H9 (cell line): Measurements from ENCODE around the gene C10orf62. TPM values are rescaled to one million over a fixed set of nuclear protein-coding genes. Genes with fewer than 3 reads are reported as not detected.

Source experiments
- DNase-seq: peaks from one replicate; pipeline ENCODE4 v3.0.0-alpha.2; 2017
- H2AFZ ChIP-seq: one replicate; pipeline ENCODE4 v1.6.1; 2013; ENCODE audit warnings: mild to moderate bottlenecking, low read length, control low read depth, moderate library complexity
- H2AK5ac ChIP-seq: 2 replicates; pipeline ENCODE4 v1.6.1; 2013; ENCODE audit warnings: low read length, control low read depth, mixed read lengths; ENCODE audit not compliant: insufficient read length
- H2BK120ac ChIP-seq: one replicate; pipeline ENCODE4 v1.6.1; 2013; ENCODE audit warnings: low read depth, mild to moderate bottlenecking, low read length, control low read depth, inconsistent platforms; ENCODE audit not compliant: poor library complexity, severe bottlenecking
- H2BK12ac ChIP-seq: 2 replicates; pipeline ENCODE4 v1.6.1; 2013; ENCODE audit warnings: low read length, control low read depth, mixed read lengths, low read depth; ENCODE audit not compliant: insufficient read length
- H2BK15ac ChIP-seq: 2 replicates; pipeline ENCODE4 v1.6.1; 2013; ENCODE audit warnings: low read depth, low read length, control low read depth
- H2BK20ac ChIP-seq: one replicate; pipeline ENCODE4 v1.6.1; 2013; ENCODE audit warnings: low read depth, mild to moderate bottlenecking, low read length, control low read depth, inconsistent platforms; ENCODE audit not compliant: poor library complexity, severe bottlenecking
- H2BK5ac ChIP-seq: 2 replicates; pipeline ENCODE4 v1.6.1; 2013; ENCODE audit warnings: low read length, control low read depth, mixed read lengths; ENCODE audit not compliant: insufficient read length
- H3K14ac ChIP-seq: 2 replicates; pipeline ENCODE4 v1.6.1; 2013; ENCODE audit warnings: low read length, control low read depth; ENCODE audit not compliant: insufficient read depth
- H3K18ac ChIP-seq: 2 replicates; pipeline ENCODE4 v1.6.1; 2013; ENCODE audit warnings: low read depth, mild to moderate bottlenecking, mixed read lengths, low read length, control low read depth; ENCODE audit not compliant: insufficient read length
- H3K23ac ChIP-seq: 2 replicates; pipeline ENCODE4 v1.6.1; 2013; ENCODE audit warnings: low read length, control low read depth, mixed read lengths, low read depth; ENCODE audit not compliant: insufficient read length
- H3K23me2 ChIP-seq: 2 replicates; pipeline ENCODE4 v1.6.1; 2013; ENCODE audit warnings: low read depth, mild to moderate bottlenecking, mixed read lengths, low read length, control low read depth; ENCODE audit not compliant: insufficient read length, poor library complexity, severe bottlenecking
- H3K27ac ChIP-seq: 2 replicates; pipeline ENCODE4 v1.5.1; 2013; ENCODE audit warnings: low read length, control low read depth, mixed read lengths, low read depth; ENCODE audit not compliant: insufficient read length
- H3K27me3 ChIP-seq: 2 replicates; pipeline ENCODE4 v1.6.1; 2013; ENCODE audit warnings: low read length, control low read depth, inconsistent platforms; ENCODE audit not compliant: insufficient read depth
- H3K4ac ChIP-seq: 2 replicates; pipeline ENCODE4 v1.6.1; 2013; ENCODE audit warnings: low read depth, mild to moderate bottlenecking, control low read depth, inconsistent platforms, low read length, moderate library complexity
- H3K4me1 ChIP-seq: 2 replicates; pipeline ENCODE4 v1.6.1; 2013; ENCODE audit warnings: low read length, control low read depth, inconsistent platforms; ENCODE audit not compliant: insufficient read depth
- H3K4me2 ChIP-seq: 2 replicates; pipeline ENCODE4 v1.6.1; 2013; ENCODE audit warnings: low read length, control low read depth, mixed read lengths; ENCODE audit not compliant: insufficient read length, insufficient read depth
- H3K56ac ChIP-seq: 2 replicates; pipeline ENCODE4 v1.6.1; 2013; ENCODE audit warnings: low read depth, mild to moderate bottlenecking, mixed read lengths, low read length, control low read depth; ENCODE audit not compliant: insufficient read length
- H3K79me1 ChIP-seq: 2 replicates; pipeline ENCODE4 v1.6.1; 2013; ENCODE audit warnings: low read depth, mild to moderate bottlenecking, moderate library complexity, low read length, control low read depth, inconsistent platforms; ENCODE audit not compliant: insufficient read depth, poor library complexity, severe bottlenecking
- H3K79me2 ChIP-seq: 2 replicates; pipeline ENCODE4 v1.6.1; 2013; ENCODE audit warnings: low read length, control low read depth, inconsistent platforms; ENCODE audit not compliant: insufficient read depth
- H3K9ac ChIP-seq: 2 replicates; pipeline ENCODE4 v1.6.1; 2013; ENCODE audit warnings: low read length, control low read depth, mixed read lengths; ENCODE audit not compliant: insufficient read length; ENCODE audit errors: extremely low read depth
- H3K9me3 ChIP-seq: one replicate; pipeline ENCODE4 v1.6.1; 2013; ENCODE audit warnings: low read depth, low read length, inconsistent platforms; ENCODE audit not compliant: control insufficient read depth
- H3T11ph ChIP-seq: one replicate; pipeline ENCODE4 v1.6.1; 2013; ENCODE audit warnings: mild to moderate bottlenecking, low read length, control low read depth, inconsistent platforms
- H4K20me1 ChIP-seq: one replicate; pipeline ENCODE4 v1.6.1; 2013; ENCODE audit not compliant: control insufficient read depth, insufficient read length, insufficient read depth
- H4K5ac ChIP-seq: 2 replicates; pipeline ENCODE4 v1.6.1; 2013; ENCODE audit warnings: low read depth, mild to moderate bottlenecking, mixed read lengths, low read length, control low read depth; ENCODE audit not compliant: insufficient read length
- H4K8ac ChIP-seq: replicated peaks from 2 replicates; pipeline ENCODE4 v1.6.1; 2013; ENCODE audit warnings: low read length, control low read depth, mixed read lengths, low read depth; ENCODE audit not compliant: insufficient read length
- H4K91ac ChIP-seq: 2 replicates; pipeline ENCODE4 v1.6.1; 2013; ENCODE audit warnings: low read depth, mild to moderate bottlenecking, moderate library complexity, mixed read lengths, low read length, control low read depth; ENCODE audit not compliant: insufficient read length
- H3K27ac Mint-ChIP-seq, 3 experiments: 2 replicates in 2 of 3; 3 replicates in 1 of 3; pipeline ENCODE4 v1.8.0; 2020 to 2021; ENCODE audit warnings: mixed read lengths in 3 of 3, mild to moderate bottlenecking in 1 of 3, moderate library complexity in 1 of 3
- H3K27me3 Mint-ChIP-seq: 2 replicates; pipeline ENCODE4 v1.8.0; 2021; ENCODE audit warnings: low read depth, mild to moderate bottlenecking, moderate library complexity, mixed read lengths
- H3K36me3 Mint-ChIP-seq, 3 experiments: 2 replicates in 2 of 3; 3 replicates in 1 of 3; pipeline ENCODE4 v1.8.0; 2020 to 2021; ENCODE audit warnings: low read depth in 3 of 3, mixed read lengths in 3 of 3; ENCODE audit not compliant: insufficient read depth in 1 of 3
- H3K4me1 Mint-ChIP-seq, 2 experiments: 2 replicates each; pipeline ENCODE4 v1.8.0; 2020; ENCODE audit warnings: mixed read lengths in 2 of 2
- H3K4me3 Mint-ChIP-seq, 2 experiments: 2 replicates in 1 of 2; 3 replicates in 1 of 2; pipeline ENCODE4 v1.8.0; 2020 to 2021; ENCODE audit warnings: mild to moderate bottlenecking in 2 of 2, mixed read lengths in 2 of 2, moderate library complexity in 1 of 2
- H3K9me3 Mint-ChIP-seq, 2 experiments: 2 replicates in 1 of 2; 3 replicates in 1 of 2; pipeline ENCODE4 v1.8.0; 2020; ENCODE audit warnings: mild to moderate bottlenecking in 2 of 2, mixed read lengths in 2 of 2, moderate library complexity in 1 of 2
- WGBS: extraction: QIAGEN DNeasy Blood & Tissue Kit; methylation state at CpG from one replicate; pipeline ENCODE4 v1.1.7; 2013; ENCODE audit warnings: missing lambda C conversion rate, low lambda C conversion rate, mixed read lengths; ENCODE audit not compliant: insufficient read length; ENCODE audit errors: extremely low coverage; 5-methylcytosine and 5-hydroxymethylcytosine counted together
- total RNA-seq: library from RNA; stranded (reverse); gene quantifications from 2 replicates; pipeline ENCODE4 v1.2.1, GENCODE V29; 2021
- TF ChIP-seq, protein P1 (sequence below): fragments of 200-600 bp; sonication (generic); conservative IDR thresholded peaks from 3 replicates; pipeline ENCODE4 v1.8.0; 2021; ENCODE audit warnings: antibody characterized with exemption, mild to moderate bottlenecking

The C10orf62 gene
- total RNA-seq, 1 experiment from 2014 or later, result 0.31 TPM

GRCh38 chr10:97584798-97585438 lies 4.6 kb upstream of the C10orf62 start:
- H2AK5ac ChIP-seq, result no peak overlapping the region
- no peak overlapping the region for H3T11ph ChIP-seq
- no peak overlapping the region; the same call in 1 of the 2 replicates for H3K14ac ChIP-seq
- H3K27ac ChIP-seq, result no peak overlapping the region
- no peaks in the 10 kb centered on the region for H3K9me3 ChIP-seq
- TF ChIP-seq, protein P1, sequence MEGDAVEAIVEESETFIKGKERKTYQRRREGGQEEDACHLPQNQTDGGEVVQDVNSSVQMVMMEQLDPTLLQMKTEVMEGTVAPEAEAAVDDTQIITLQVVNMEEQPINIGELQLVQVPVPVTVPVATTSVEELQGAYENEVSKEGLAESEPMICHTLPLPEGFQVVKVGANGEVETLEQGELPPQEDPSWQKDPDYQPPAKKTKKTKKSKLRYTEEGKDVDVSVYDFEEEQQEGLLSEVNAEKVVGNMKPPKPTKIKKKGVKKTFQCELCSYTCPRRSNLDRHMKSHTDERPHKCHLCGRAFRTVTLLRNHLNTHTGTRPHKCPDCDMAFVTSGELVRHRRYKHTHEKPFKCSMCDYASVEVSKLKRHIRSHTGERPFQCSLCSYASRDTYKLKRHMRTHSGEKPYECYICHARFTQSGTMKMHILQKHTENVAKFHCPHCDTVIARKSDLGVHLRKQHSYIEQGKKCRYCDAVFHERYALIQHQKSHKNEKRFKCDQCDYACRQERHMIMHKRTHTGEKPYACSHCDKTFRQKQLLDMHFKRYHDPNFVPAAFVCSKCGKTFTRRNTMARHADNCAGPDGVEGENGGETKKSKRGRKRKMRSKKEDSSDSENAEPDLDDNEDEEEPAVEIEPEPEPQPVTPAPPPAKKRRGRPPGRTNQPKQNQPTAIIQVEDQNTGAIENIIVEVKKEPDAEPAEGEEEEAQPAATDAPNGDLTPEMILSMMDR, result no peak
- H2BK15ac ChIP-seq, result no peak overlapping the region
- H2BK120ac ChIP-seq, result no peak overlapping the region
- no peaks in the 10 kb centered on the region for H3K36me3 Mint-ChIP-seq
- H3K23me2 ChIP-seq, result no peaks in the 10 kb centered on the region
- H3K9me3 Mint-ChIP-seq, result no peaks in the 10 kb centered on the region
- H2AFZ ChIP-seq, result no peak overlapping the region
- peaks cover 3 to 13% of the 10 kb centered on the region in 2 experiments; a peak in 3 of 4 replicates for H3K4me1 Mint-ChIP-seq
- DNase-seq, result no peak
- WGBS, result no CpG with 5 or more reads among the region's 5 CpGs
- no peaks in the 10 kb centered on the region for H3K79me2 ChIP-seq
- no peak overlapping the region for H3K4me3 Mint-ChIP-seq
- H3K79me1 ChIP-seq, result no peaks in the 10 kb centered on the region
- H3K4me1 ChIP-seq, result no peaks in the 10 kb centered on the region
- H3K18ac ChIP-seq, result no peak overlapping the region
- H4K91ac ChIP-seq, result no peak overlapping the region
- H3K9ac ChIP-seq, result no peak overlapping the region
- H4K20me1 ChIP-seq, result no peaks in the 10 kb centered on the region
- H2BK12ac ChIP-seq, result no peak overlapping the region
- H3K27me3 Mint-ChIP-seq, result peaks cover 2% of the 10 kb centered on the region; the same call in 1 of the 2 replicates
- H3K27me3 ChIP-seq, result no peaks in the 10 kb centered on the region
- H2BK5ac ChIP-seq, result no peak overlapping the region
- no peak overlapping the region; a peak in 1 of 7 replicates for H3K27ac Mint-ChIP-seq
- no peak overlapping the region for H3K23ac ChIP-seq
- no peak overlapping the region for H3K56ac ChIP-seq
- H4K5ac ChIP-seq, result no peak overlapping the region
- H4K8ac ChIP-seq, result no peak overlapping the region
- no peak overlapping the region for H3K4me2 ChIP-seq
- H2BK20ac ChIP-seq, result no peak overlapping the region
- no peak overlapping the region for H3K4ac ChIP-seq
